Activated CD4-positive, CD25-positive, alpha-beta regulatory T cell treated with anti-CD3 and anti-CD28 coated beads, Interleukin-2, amount 50 U/mL, for 24 hours (primary cell): ENCODE measurements around the gene CYP1A2.
A peak's percentile ranks its signal among the peaks of the same experiment; 100 is the strongest.

Experiments
- ATAC-seq, 2 donors: fragments of 150-1000 bp; cut with Tn5 transposase; one replicate each; pipeline ENCODE4 v1.10.0; 2021; ENCODE audit warnings: mild to moderate bottlenecking in 1 of 2, moderate library complexity in 1 of 2

The CYP1A2 gene

DNA sequence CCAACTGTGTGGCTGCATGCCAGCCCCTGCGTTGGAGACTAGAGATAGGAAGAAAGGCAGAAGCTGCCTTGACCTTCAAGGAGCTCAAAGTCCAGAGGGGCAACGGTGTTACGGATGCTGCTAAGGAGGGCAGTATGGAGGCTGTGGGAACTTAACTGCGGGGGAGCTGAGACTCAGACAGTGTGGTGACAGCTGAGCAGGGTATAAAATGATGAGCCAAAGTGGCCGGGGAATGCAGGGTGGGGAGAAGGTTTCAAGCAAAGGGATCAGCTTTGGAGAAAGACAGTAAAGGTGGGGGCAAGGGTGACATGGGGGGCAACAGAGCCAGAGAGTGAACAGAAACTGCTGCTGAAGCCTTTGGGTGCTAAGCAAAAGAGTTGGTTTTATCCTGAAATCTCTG, 6.2 kb upstream of the CYP1A2 start:
- no peak for ATAC-seq

DNA sequence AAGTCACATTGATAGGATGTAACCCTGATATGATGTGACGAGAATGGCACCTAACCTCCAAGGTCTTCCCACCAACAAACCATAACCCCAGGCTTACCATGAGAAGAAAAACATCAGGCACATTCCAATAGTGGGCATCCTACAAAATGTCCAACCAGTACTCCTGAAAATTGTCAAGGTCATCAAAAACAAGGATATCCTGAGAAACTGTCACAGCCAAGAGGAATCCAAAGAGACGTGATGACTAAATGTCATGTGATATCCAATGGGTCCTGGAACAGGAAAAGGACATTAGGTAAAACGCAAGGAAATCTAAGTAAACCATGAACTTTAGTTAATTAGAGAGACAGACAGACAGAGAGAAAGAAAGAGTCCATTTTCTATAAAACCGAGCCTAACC, 2.3 kb upstream of the CYP1A2 start:
- ATAC-seq = no peak

DNA sequence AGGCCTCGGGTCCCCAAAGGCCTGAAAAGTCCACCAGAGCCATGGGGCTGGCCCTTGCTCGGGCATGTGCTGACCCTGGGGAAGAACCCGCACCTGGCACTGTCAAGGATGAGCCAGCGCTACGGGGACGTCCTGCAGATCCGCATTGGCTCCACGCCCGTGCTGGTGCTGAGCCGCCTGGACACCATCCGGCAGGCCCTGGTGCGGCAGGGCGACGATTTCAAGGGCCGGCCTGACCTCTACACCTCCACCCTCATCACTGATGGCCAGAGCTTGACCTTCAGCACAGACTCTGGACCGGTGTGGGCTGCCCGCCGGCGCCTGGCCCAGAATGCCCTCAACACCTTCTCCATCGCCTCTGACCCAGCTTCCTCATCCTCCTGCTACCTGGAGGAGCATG, 1.2 kb downstream of the CYP1A2 start:
- ATAC-seq = no peak

DNA sequence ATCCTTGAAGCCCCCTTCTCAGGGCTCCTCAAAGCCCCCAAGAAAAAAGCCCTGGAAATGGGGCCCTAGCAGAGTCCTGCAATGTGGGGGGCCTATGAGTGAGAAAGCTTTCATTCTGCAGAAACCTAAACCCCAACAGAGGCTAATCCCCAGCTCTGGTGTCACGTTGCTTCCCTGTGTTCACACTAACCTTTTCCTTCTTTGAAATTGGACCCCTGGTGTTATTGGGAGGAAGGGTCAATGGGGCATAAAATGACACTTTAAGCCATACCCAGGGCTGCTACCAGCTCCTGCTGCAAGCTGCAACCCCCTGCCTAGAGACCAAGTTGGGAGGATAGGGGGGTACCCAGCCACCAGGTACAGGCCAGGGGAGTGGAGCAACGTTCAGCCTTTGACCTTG, 2.1 kb downstream of the CYP1A2 start:
- ATAC-seq = no peak

DNA sequence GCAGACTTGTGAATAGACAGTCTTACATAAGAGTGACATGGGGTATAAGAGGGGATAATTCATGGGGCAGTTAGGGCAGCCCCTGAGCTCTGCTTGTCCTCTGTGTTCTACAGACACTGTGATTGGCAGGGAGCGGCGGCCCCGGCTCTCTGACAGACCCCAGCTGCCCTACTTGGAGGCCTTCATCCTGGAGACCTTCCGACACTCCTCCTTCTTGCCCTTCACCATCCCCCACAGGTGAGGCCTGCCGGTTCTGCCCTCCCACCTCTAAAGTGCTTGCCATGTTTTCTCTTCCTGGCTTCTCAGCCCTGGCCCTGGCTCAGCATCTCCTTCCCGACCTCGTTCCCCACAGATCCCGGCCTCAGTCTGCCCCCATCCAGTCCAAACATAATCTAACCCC, 3.4 kb downstream of the CYP1A2 start:
- no peak for ATAC-seq

DNA sequence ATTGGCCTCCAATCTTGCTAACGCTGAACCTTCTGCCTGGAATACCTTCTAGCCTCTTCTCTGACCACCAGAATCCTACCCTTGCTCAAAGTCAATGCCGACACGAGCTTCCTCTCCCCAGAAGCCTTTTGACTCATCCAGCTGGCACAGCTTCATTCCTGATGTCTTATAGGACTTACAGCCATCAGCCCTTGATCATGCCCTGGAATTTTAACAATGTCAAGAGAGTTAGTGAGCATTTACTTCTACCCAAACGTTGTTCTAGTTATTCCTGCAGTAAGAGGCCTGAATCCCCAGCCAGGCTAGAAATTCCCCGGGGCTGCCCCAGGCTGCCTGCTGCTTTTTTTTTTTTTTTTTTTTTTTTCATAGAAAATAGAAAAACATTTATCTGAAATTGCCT, 3.9 kb downstream of the CYP1A2 start:
- ATAC-seq = no peak

DNA sequence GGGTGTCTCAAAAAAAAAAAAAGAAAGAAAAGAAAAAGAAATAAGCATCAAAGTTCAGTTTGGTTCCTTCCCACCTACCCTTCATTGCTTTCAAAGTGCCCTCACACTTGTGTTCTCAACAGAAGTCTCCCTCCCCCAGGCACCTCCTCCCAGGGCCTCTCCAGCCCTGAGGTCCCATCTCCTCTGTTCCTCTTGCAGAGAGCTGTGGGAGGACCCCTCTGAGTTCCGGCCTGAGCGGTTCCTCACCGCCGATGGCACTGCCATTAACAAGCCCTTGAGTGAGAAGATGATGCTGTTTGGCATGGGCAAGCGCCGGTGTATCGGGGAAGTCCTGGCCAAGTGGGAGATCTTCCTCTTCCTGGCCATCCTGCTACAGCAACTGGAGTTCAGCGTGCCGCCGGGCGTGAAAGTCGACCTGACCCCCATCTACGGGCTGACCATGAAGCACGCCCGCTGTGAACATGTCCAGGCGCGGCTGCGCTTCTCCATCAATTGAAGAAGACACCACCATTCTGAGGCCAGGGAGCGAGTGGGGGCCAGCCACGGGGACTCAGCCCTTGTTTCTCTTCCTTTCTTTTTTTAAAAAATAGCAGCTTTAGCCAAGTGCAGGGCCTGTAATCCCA, 6.1 kb downstream of the CYP1A2 start:
- no peak for ATAC-seq

DNA sequence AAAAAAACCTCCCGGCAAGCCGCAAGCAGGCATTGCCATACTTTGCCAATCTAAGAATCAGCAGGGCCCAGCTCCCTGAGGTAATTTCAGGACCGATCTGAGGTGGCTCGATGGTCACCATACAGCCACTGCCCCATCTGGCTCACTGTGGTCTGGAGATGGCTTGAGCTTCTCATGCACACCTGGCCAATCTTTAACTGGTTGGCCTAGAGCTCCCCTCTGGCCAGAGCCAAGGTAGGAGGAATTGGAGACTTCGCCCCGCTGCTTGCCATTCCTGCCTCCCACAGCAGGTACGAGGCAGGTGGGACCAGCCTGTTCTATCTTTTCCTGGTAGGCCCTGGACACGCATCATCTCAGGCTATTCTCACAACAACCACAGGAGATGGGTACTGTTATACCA, 10.1 kb downstream of the CYP1A2 start:
- ATAC-seq = no peak

DNA sequence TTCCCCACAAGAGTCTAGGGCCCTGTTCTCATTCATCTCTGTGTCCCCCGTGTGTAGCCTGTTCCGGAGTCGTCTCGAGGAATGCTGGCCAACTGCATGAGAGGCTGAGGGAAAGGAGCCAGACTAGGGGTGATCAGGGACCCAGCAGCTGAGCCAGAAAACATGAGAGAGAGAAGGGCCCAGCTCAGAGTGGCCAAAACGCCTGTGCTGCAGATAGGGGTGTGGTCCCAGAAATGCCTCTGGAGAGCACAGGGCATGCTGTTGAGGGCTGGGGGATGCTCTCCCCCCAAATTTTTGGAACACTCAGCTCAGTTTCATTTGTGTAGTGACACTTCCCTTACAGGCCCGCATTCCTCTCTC, 14.1 kb downstream of the CYP1A2 start:
- ATAC-seq = no peak

DNA sequence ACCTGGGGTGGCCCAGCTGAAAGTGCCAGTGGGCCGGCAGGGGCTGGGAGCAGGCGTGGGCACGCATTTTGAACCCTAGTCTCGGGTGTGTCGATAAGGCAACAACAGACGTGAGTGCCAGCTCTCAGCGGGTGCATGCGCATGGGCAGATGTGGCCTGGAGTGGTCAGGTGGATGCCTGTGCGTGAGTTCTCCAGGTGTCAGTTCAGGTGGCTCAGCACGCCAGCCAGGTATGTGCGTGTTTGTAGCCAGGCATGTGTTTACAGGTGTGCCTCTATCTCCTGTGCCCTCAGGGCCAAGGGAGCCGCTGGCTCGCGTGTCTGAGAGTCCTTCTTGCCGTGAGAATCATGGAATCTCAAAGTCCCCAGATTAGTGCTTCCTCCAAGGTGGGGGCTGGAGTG, 14.8 kb downstream of the CYP1A2 start:
- no peak for ATAC-seq

DNA sequence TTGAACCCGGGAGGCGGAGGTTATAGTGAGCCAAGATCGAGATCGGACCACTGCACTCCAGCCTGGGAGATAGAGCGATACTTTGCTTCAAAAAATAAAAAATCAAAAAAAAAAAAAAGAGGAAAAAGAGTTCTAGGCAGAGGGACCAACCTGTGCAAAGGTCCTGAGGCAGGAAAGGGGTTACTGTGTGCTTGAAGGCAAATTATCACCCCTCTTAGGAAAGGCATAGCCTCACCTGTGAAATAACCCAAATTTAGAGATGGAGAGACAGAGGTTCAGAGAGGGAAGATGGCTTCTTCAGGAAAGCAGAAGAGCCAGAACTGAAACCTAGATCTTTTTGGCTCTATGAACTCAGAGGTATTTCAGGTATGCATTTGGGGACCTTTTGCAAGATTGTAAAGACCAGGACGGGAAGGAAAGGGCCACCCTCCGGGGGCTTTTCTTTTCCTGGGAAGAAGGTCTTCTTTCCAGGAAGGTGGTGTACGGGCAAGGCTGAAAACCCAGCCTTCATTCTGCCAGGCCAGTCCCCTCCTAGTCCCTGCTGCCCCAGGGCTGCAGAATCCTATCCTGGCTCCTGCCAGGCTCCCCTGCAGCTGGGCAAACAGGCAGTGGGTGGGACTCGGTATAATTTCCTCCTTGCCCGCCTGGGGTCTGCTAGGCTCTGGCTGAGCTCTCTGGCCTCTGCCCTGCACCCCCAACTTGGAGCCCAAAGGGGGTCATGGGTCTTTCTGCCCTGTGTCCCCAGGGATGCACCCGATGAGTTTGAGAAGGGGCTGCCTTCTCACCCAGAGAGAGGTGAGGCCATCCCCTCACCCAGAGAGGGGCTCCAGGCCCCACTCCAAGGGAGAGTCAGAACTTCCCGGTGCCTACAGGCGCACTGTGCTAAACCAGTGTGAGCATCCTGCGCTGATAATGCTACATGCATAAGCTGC, 18.8 kb downstream of the CYP1A2 start:
- ATAC-seq = no peak

DNA sequence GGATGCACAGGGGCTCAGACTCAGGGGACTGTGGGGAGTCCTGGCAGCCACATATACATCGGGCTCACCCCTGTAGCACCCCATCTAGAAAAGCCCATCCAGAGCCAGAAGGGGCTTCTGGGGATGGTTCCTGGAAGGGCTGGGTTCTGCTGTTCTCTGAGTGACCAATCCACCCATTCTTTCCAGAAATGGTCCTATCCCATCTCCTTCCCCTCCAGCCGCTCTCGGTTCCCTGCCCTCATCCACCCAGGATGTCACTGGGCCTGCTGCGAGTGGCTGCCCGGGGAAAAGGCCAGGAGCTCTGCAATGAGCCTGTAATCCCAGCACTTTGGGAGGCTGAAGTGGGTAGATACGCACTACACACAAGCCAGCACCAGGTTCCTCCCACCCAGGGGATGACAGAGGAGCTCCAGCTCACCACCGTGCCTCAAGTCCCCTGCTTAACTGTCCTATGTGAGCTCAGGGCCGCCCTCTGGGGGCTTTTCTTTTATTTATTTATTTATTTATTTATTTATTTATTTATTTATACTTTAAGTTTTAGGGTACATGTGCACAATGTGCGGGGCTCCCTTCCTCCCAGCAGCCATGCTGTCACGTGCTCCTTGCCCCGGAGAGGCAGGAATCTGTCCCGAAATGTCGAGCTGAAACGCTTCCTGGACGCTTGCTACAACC, 19.6 kb downstream of the CYP1A2 start:
- ATAC-seq = no peak

DNA sequence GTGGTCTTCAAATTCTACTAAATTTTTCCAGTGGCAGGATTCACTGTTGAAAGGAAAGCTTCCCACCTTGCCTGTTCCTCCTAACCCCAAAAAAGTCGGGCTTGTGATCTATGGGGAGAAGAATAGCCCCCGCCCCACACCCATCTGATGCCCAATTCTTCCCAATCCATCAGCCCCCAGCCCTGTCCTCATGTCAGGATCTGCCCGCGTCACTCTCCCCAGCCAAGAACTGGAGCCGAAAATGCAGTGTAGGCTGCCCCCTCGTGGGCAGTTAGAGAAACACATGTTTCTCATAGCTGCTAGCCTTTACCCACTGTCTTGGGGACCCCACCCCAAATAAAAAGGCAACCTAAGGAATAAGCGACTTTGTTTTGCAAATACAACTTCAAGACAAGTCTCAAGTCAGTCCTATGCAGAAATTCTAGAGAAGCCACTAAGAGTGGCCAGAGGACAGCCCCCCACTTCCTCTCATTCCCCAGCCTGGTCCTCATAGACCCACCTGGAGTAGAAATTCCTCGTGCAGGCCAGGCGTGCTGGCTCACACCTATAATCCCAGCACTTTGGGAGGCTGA, 20.2 kb downstream of the CYP1A2 start:
- peak; percentile 46 to 49 for ATAC-seq

DNA sequence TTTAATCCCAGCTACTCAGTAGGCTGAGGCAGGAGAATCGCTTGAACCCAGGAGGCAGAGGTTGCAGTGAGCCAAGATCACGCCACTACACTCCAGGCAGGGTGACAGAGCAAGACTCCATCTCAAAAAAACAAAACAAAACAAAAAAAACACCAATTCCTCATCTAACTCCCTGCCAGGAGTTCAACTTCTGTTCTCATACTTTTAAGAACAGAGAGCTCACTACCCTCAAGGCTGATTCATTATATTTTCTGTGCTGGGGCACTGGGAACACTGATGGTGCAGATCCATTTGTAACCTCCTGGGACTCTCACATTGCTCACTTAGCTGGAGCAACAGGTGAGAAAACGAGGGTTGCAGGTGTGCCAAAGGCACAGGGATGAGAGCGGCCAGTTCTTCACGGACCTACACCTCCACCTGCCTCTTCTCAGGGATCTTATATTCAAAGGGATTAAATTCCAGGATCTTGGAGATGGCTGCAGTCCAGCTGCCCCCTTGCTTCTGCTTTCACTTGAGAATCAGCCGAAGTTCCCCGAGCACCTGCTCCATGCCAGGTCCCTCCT, 20.9 kb downstream of the CYP1A2 start:
- no peak for ATAC-seq

DNA sequence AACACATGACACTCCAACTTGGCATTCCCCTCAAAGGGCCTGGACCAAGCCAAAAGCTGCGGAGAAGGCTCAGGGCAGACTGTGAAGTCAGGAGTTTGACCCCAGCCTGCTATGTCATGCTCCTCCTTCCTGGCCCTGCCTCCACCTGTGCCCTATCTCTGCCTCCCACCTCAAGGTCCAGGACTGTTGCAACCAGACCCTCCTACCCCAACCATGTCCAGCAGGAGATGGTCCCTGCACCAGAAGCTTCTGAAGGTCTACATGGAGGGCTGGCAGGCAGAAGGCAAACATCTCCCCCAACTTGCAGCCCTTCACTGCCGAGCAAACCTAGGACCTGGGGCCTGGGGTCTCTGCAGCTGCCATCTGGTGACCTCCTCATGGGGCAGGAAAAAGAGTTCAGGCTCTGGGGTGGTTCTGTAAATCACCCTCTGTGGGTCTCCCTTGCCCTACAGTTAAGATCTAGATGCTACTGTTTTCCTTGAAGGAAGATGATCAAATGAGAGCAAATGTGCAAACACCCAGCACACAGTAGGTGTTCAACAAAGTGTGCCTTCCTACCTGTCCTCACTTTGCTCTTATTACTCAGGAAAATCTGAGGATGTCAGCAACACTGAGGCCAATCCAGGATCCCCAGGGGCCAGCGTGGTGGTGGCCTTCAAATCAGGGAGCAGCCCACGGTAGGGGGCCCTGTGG, 21.7 kb downstream of the CYP1A2 start:
- ATAC-seq = no peak

DNA sequence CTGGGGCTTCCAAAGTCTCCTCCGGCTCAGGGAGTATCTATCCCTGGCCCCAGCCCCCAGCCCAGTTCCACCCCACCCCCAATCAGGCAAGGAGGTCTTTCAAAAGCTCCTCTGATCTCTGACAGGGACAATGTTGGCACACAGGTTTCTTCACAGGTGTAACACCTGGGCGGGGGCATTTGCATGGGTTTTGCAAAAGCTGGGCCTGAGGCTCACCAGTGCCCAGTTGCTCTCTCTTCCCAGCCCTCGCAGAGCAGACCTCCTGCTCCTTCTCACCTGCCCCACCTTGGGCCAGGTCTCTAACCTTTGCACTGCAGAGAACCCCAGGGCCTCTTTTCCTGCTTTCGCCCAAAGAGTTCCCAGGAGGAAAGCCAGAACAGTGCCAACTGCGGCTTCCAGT, 24.7 kb downstream of the CYP1A2 start:
- ATAC-seq = no peak

DNA sequence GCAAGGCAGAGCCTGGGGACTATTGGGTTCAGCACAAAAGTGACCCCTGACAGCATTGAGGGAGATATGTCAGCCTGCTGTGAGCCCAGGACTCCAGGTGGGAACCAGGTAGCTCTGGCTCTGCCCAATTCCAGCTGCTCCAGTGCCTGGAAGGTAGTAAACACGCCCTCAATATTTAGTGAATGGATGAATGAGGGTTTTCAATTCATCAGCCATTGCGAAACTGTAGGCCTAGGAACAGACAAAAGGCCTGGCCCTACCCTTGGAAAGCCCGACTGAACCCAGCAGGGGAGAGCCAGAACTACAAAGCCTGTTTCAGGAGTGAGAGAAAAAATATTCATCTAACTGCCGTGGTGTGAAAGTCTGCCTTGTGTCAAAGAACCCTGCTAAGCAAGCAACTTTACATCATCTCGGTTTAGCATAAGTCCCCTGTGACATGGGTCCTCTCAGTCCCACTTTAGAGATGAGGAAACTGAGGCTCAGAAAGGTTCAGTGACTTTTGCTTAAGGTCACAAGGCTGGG, 25.1 kb downstream of the CYP1A2 start:
- ATAC-seq = no peak

DNA sequence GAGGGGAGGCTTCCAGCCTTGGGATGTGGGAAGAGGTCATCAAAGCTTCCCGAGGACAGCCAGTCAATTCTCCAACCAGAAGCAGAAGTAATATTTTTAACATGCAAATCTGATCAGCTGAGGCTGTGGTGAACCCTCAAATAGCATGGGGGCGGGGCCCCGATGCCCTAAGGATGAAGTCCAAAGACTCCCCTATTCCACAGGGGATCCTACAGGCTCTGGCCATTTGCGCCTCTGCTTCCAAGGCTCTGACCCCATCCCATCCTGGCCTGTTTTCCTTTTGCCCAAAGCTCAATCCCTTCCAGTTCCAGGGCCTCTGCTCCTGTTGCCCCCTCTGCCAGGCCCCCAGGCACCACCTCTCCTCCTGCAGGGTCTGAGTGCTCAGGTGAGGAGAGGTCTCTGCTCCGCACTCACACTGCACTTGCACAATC, 26.5 kb downstream of the CYP1A2 start:
- no peak for ATAC-seq

DNA sequence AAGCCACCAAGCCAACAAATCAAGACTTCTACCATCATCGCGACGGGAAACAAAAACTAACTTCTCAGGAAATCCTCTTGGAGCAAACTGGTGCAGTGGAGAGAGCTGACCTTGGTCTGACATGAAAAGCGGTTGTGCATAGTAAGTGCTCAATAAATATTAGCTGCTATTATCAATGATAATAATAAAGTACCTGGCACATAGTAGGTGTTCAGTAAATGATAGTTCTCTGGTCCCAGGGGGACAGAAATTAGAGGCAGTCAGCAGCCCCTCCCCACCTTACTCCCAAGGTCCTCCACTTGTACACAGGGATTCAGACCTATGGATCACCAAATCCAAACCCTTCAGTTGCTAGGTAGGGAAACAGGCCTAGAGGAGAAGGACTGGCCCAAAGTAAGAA, 27.2 kb downstream of the CYP1A2 start:
- ATAC-seq = no peak

DNA sequence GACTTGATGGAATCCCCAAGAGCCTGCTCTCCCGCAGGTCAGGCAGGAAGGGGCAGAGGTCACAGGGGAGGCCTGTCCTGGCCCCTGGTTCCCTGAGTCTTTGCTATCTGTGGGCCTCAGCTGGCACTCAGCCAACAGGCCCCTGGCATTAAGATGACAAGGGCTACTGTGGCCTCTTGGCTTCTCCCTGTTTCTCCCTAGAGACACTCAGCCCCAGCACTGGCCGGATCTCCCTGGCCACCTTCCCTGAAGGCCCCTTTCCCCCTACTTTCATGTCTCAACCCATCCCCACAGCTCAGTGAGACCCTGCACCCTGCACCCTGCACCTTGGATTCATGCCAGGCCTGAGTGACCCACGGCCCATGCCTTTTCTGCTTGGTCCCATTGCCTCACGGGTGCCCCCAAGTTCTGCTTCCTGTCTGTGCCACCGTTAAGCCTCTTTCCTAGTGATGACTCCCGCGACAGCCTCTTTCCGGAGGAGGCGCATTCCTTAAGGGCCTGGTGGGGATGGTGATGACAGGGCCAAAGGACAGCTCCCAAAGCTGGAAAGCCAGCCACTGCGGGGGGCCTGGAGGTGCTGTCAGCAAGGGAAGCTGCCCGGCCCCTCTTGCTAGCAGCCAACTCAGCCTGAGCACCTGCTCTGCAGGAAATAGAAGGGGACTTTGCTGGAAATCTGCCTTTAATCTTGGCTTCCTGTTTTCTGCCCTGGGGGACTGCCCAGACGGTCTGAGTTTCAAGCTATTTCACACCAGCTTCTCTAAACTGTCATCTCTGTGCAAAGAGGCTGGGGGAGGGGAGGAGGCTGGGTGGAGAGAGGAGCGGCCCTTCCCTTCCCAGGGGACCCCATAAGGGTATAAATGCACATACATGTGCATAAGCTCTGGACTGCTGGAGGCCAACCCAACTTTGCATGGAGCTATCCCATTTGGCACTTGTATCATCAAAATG, 28.4 kb downstream of the CYP1A2 start:
- ATAC-seq = peak; percentile 27 to 34
